ENCODE data around the gene FCN2. TPM values are rescaled to one million over a fixed set of nuclear protein-coding genes. Genes with fewer than 3 reads are reported as not detected.

Gene FCN2
- total RNA-seq, 1 donor from 2014 or later: not detected

DNA sequence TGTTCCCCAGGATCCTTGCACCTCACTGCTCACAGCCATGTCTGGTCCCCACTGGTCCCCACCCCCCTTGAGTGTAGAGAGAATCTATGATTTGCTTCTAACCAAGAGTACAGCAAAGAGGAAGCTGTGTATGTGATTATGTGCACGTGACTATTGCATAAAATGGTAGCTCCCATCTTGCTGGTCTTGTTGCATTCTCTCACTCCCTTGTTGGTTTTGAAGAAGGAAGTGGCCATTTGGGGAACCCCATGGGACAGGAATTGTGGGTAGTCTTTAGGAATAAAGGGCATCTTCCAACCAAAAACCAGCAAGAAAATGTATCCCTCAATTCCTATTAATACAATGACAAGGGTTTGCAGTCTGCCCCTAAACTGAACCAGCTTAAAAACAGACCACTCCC is 5.2 kb upstream of the FCN2 start:
- H3K36me3 ChIP-seq (ENCODE audit: control insufficient read depth, insufficient read depth, low read length): no peaks in the 10 kb centered on the region
- DNase-seq (ENCODE audit: low read depth) (no peak), FAIRE-seq (no peak)
- no peak overlapping the region for H3K4me3 ChIP-seq (ENCODE audit: low read depth, low read length)
- TF ChIP-seq, protein P1, sequence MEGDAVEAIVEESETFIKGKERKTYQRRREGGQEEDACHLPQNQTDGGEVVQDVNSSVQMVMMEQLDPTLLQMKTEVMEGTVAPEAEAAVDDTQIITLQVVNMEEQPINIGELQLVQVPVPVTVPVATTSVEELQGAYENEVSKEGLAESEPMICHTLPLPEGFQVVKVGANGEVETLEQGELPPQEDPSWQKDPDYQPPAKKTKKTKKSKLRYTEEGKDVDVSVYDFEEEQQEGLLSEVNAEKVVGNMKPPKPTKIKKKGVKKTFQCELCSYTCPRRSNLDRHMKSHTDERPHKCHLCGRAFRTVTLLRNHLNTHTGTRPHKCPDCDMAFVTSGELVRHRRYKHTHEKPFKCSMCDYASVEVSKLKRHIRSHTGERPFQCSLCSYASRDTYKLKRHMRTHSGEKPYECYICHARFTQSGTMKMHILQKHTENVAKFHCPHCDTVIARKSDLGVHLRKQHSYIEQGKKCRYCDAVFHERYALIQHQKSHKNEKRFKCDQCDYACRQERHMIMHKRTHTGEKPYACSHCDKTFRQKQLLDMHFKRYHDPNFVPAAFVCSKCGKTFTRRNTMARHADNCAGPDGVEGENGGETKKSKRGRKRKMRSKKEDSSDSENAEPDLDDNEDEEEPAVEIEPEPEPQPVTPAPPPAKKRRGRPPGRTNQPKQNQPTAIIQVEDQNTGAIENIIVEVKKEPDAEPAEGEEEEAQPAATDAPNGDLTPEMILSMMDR (IDR thresholded peaks at IDR 0.05; ENCODE audit: insufficient read depth, low read length, severe bottlenecking): no peak
- no peaks in the 10 kb centered on the region for H3K27me3 ChIP-seq (ENCODE audit: control insufficient read depth, insufficient read depth, low read length)

DNA sequence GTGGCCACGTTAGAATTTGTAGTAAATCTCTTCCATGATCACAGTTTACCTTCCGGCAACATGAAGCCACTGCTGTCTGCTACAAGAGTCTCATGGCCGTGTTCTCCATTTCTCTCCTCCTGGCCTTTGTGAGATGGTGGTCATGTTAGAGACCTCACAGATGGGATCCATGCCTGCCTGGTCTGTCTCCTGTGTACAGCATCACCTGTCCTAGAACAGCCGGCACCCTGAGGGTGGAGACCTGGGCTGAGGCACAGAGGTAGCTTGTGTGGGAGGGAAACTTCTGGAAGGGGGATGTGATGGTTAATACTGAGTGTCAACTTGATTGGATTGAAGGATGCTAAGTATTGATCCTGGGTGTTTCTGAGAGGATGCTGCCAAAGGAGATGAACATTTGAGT is 3.1 kb upstream of the FCN2 start:
- Histone ChIP-seq H3K27me3 (ENCODE audit: control insufficient read depth, insufficient read depth, low read length) (no peaks in the 10 kb centered on the region), H3K4me3 (ENCODE audit: low read depth, low read length) (no peak overlapping the region), H3K36me3 (ENCODE audit: control insufficient read depth, insufficient read depth, low read length) (no peaks in the 10 kb centered on the region)
- DNase-seq (ENCODE audit: low read depth) (no peak), FAIRE-seq (no peak)
- TF ChIP-seq, protein P1 (IDR thresholded peaks at IDR 0.05; ENCODE audit: insufficient read depth, low read length, severe bottlenecking): no peak

DNA sequence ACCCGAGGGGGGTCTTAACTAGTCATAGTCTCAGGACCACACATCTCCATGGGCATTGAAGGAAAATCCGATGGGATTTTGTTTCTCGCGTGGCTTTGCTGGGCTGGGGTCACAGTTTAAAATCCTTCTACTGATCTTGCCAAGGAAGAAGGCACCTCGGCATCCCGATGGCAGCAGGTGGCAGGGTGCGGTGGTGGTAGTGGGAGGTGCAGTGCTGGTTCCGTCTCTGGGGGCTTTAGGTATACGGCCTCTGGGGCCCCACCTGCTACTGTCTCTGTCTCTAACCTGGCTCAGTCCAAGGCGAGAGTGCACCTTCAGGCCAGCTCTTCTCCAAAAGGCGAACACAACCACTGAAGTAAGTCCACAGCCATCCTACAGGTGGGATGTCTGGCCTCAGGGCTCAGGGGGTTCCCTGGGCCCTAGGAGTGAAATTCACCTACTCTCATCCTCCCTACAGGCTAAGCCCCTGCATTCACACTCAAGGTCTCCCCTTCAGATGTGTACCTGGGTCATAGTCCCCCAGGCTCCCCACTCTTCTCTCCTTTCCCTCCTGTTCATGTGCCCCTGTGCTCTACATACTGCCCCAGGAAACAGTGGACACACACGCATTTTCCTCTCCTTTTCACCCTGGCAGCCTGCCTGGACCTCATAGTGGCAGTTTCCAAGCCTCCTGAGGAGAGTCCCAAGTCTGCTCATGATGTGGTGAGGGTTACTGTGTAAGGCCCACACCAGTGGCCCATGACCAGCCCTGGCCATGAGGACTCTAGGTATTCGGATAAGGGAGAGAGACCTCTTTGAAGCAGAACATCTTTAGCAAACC is 736 bp upstream of the FCN2 start:
- Histone ChIP-seq H3K36me3 (ENCODE audit: control insufficient read depth, insufficient read depth, low read length) (no peaks in the 10 kb centered on the region), H3K27me3 (ENCODE audit: control insufficient read depth, insufficient read depth, low read length) (no peaks in the 10 kb centered on the region), H3K4me3 (ENCODE audit: low read depth, low read length) (no peak overlapping the region)
- no peak for DNase-seq (ENCODE audit: low read depth)
- TF ChIP-seq, protein P1 (IDR thresholded peaks at IDR 0.05; ENCODE audit: insufficient read depth, low read length, severe bottlenecking): no peak
- FAIRE-seq: no peak

DNA sequence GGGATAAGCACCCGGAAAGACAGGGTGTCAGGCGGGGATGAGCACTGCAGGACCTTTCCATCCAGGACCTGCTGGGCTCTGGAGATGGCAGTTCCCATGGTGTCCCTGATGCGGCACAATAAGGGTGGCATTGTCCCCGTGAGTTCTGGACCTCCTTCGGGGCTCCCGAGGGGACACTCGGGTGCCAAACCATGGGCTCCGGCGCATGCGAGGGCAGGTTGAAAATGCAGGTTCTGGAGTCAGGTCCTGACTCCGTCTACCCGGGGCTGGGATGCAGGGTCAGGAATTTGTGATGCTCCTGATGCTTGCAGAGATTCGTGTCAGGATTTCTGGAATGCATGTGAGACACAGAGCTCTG is 682 bp downstream of the FCN2 start:
- TF ChIP-seq, protein P1 (IDR thresholded peaks at IDR 0.05; ENCODE audit: insufficient read depth, low read length, severe bottlenecking): no peak
- FAIRE-seq (no peak), DNase-seq (ENCODE audit: low read depth) (no peak)
- Histone ChIP-seq H3K4me3 (ENCODE audit: low read depth, low read length) (no peak overlapping the region), H3K27me3 (ENCODE audit: control insufficient read depth, insufficient read depth, low read length) (no peaks in the 10 kb centered on the region), H3K36me3 (ENCODE audit: control insufficient read depth, insufficient read depth, low read length) (no peaks in the 10 kb centered on the region)

DNA sequence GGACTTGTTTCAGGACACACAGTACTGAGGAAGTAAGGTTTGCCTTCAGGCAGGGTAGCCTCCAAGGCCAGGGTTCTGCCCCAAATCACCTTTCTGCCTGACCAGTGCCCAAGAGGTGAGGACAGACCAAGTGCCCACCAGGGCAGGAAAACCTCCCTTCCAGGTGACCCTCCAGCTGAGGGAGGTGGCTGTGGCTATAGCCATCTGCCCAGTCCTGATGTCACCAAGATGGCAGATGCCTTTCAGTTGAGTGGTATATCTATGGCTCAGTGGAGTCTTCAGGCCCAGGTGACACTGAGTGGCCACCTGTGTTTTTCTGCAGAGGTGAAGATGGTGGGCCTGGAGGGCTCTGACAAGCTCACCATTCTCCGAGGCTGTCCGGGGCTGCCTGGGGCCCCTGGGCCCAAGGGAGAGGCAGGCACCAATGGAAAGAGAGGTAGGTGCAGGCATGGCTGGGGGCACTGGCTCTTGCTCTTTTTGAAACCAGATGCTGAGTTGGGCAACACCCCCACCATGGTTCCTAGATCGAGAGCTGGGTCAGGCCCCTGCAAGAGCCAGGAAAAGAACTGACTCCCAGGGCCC is 1.7 kb downstream of the FCN2 start:
- no peaks in the 10 kb centered on the region for H3K36me3 ChIP-seq (ENCODE audit: control insufficient read depth, insufficient read depth, low read length)
- TF ChIP-seq, protein P1 (IDR thresholded peaks at IDR 0.05; ENCODE audit: insufficient read depth, low read length, severe bottlenecking): no peak
- DNase-seq (ENCODE audit: low read depth) (no peak), FAIRE-seq (peak; percentile 90)
- no peaks in the 10 kb centered on the region for H3K27me3 ChIP-seq (ENCODE audit: control insufficient read depth, insufficient read depth, low read length)
- H3K4me3 ChIP-seq (ENCODE audit: low read depth, low read length): no peak overlapping the region

Measured in bronchial epithelial cell (primary cell).